B cell (primary cell): ENCODE measurements around the gene HS3ST5. TPM values are rescaled to one million over a fixed set of nuclear protein-coding genes. Genes with fewer than 3 reads are reported as not detected.

Experiments
- ATAC-seq: fragments of 200-7000 bp; cut with Tn5 transposase; one replicate; pipeline ENCODE4 v1.10.0; 2021; ENCODE audit warnings: low read depth, mild to moderate bottlenecking, moderate number of reproducible peaks, moderate library complexity
- CTCF ChIA-PET: fragments of 350-600 bp; sonication (Branson Sonifier 250); formaldehyde crosslinking; loops from one replicate; lab custom pipeline; 2021; ENCODE audit warnings: antibody characterized with exemption, inconsistent platforms; lab: Charles Lee
- POLR2A ChIA-PET: fragments of 350-600 bp; sonication (Branson Sonifier 250); formaldehyde crosslinking; loops from one replicate; lab custom pipeline; 2021; ENCODE audit warnings: antibody characterized with exemption; lab: Charles Lee
- DNase-seq: peaks from one replicate; pipeline ENCODE4 v3.0.0; 2013
- H2AFZ ChIP-seq: 2 replicates; pipeline ENCODE4 v1.6.1; 2012; ENCODE audit warnings: mild to moderate bottlenecking, low read depth, low read length; ENCODE audit not compliant: insufficient read depth, poor library complexity, severe bottlenecking
- H3K27ac ChIP-seq, 2 donors: 1 replicate in 1 of 2; 2 replicates in 1 of 2; pipeline ENCODE4 v1.5.1; 2012 to 2013; ENCODE audit warnings: low read length in 2 of 2, mild to moderate bottlenecking in 2 of 2, moderate library complexity in 1 of 2
- H3K27me3 ChIP-seq, 4 experiments: fragments of 200-600 bp in 1 of 4; sonication (generic) in 1 of 4; replicated peaks in 1 of 4; 1 replicate in 2 of 4; 2 replicates in 2 of 4; pipeline versions ENCODE4 v1.6.1 to v1.7.0; 2013 to 2016; ENCODE audit warnings: low read length in 3 of 4, mild to moderate bottlenecking in 2 of 4, mixed read lengths in 1 of 4, moderate library complexity in 1 of 4; ENCODE audit not compliant: insufficient read depth in 4 of 4, control insufficient read depth in 3 of 4; ENCODE audit errors: control extremely low read depth in 1 of 4
- H3K36me3 ChIP-seq, 2 experiments: replicated peaks in 1 of 2; 1 replicate in 1 of 2; 2 replicates in 1 of 2; pipeline versions ENCODE4 v1.6.1 to v1.7.1; 2013; ENCODE audit warnings: low read length in 1 of 2; ENCODE audit not compliant: insufficient read depth in 2 of 2, control insufficient read depth in 1 of 2; ENCODE audit errors: control extremely low read depth in 1 of 2, extremely low read depth in 1 of 2
- H3K4me1 ChIP-seq, 2 donors: fragments of 200-600 bp in 1 of 2; sonication (generic) in 1 of 2; 1 replicate in 1 of 2; 2 replicates in 1 of 2; pipeline versions ENCODE4 v1.5.1 to v1.6.1; 2013 to 2017; ENCODE audit warnings: low read length in 2 of 2; ENCODE audit not compliant: control insufficient read depth in 2 of 2, insufficient read depth in 2 of 2
- H3K4me2 ChIP-seq: replicated peaks from 2 replicates; pipeline ENCODE3; 2012; ENCODE audit warnings: mild to moderate bottlenecking, low read depth, low read length; ENCODE audit not compliant: poor library complexity, severe bottlenecking
- H3K4me3 ChIP-seq, 5 experiments: fragments of 200-600 bp in 1 of 5; sonication (generic) in 1 of 5; 1 replicate in 3 of 5; 2 replicates in 2 of 5; pipeline versions ENCODE4 v1.5.1 to v1.7.0; 2011 to 2016; ENCODE audit warnings: low read length in 4 of 5, mild to moderate bottlenecking in 4 of 5, low read depth in 2 of 5, control low read depth in 1 of 5, moderate library complexity in 1 of 5; ENCODE audit not compliant: insufficient read depth in 1 of 5; ENCODE audit errors: control extremely low read depth in 1 of 5, extremely low read depth in 1 of 5
- H3K79me2 ChIP-seq: fragments of 200-600 bp; sonication (generic); one replicate; pipeline ENCODE4 v1.6.0; 2016; ENCODE audit warnings: low read length; ENCODE audit not compliant: control insufficient read depth, insufficient read depth
- H3K9ac ChIP-seq: fragments of 200-600 bp; sonication (generic); 2 replicates; pipeline ENCODE4 v1.6.1; 2017; ENCODE audit warnings: mild to moderate bottlenecking, low read length, moderate library complexity
- H3K9me3 ChIP-seq, 3 donors: one replicate each; pipeline versions ENCODE4 v1.6.1 to v1.7.1; 2013; ENCODE audit warnings: low read length in 2 of 3; ENCODE audit not compliant: control insufficient read depth in 2 of 3, insufficient read depth in 1 of 3; ENCODE audit errors: control extremely low read depth in 1 of 3
- H4K20me1 ChIP-seq: 2 replicates; pipeline ENCODE4 v1.6.0; 2012; ENCODE audit warnings: mild to moderate bottlenecking, low read length; ENCODE audit not compliant: insufficient read depth, control insufficient read depth, poor library complexity, severe bottlenecking
- H3K27ac Mint-ChIP-seq: one replicate; pipeline ENCODE4 v1.8.0; 2021; ENCODE audit warnings: mixed read lengths
- H3K27me3 Mint-ChIP-seq: one replicate; pipeline ENCODE4 v1.8.0; 2021; ENCODE audit warnings: mixed read lengths
- H3K4me1 Mint-ChIP-seq: one replicate; pipeline ENCODE4 v1.8.0; 2021; ENCODE audit warnings: mixed read lengths
- H3K4me3 Mint-ChIP-seq: one replicate; pipeline ENCODE4 v1.8.0; 2021; ENCODE audit warnings: mixed read lengths
- H3K9me3 Mint-ChIP-seq: one replicate; pipeline ENCODE4 v1.8.0; 2022; ENCODE audit warnings: mixed read lengths; ENCODE audit not compliant: insufficient read depth
- EZH2 ChIP-seq: IDR thresholded peaks from 2 replicates; pipeline ENCODE4 v1.6.1; 2012; ENCODE audit warnings: borderline replicate concordance, low read depth, mild to moderate bottlenecking, moderate library complexity, low read length; ENCODE audit not compliant: insufficient read depth, poor library complexity, severe bottlenecking
- WGBS: methylation state at CpG from one replicate; pipeline ENCODE4 v1.1.5; 2013; ENCODE audit warnings: missing lambda C conversion rate; ENCODE audit not compliant: insufficient coverage; 5-methylcytosine and 5-hydroxymethylcytosine counted together
- intact Hi-C: fragments of 100-400 bp; cut with micrococcal nuclease; formaldehyde crosslinking; loops from one replicate; pipeline ENCODE4 v1.10.0; 2022
- polyA plus RNA-seq: library from polyadenylated mRNA; depleted of rRNA; stranded (reverse); fragments of >200 nt; gene quantifications from 2 replicates; pipeline ENCODE4 v1.2.3, GENCODE V29; 2012
- total RNA-seq, 2 donors: library from RNA; stranded (reverse); fragments of 120-200 nt in 1 of 2; gene quantifications; 1 replicate in 1 of 2; 2 replicates in 1 of 2; pipeline versions ENCODE4 v1.2.3 to v1.2.4, GENCODE V29; 2013 to 2022
- TF ChIP-seq, protein P1 (sequence below): fragments of 200-600 bp; IDR thresholded peaks from one replicate; pipeline ENCODE4 v1.8.0; 2022; ENCODE audit warnings: antibody characterized with exemption, mild to moderate bottlenecking

HS3ST5 gene
- total and polyA plus RNA-seq, 2 donors (not counting 1 experiment from before 2014, with no cell fraction given) = not detected

DNA sequence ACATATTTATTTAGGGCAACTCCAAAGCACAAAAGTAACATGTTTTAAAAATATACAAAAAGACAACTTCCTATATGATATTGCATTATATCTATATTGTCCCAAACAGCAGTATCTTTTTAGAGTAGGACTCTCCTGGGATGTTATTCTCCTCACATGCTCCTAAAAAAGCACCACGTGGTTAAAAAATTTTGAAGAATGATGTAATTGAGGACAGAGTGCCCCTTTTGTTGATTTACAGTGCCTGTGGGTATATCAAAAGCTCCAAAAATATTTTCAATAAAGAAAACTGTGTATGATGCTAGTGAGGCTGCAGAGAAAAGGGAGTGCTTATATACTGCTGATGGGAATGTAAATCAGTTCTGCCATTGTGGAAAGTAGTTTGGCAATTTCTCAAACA is 241.6 kb downstream of the HS3ST5 start:
- Histone ChIP-seq H3K79me2 (no peaks in the 10 kb centered on the region), H3K4me2 (no peak overlapping the region), H3K4me3 (no peak overlapping the region), H3K9me3 (no peaks in the 10 kb centered on the region), H3K27ac (no peak overlapping the region), H3K36me3 (no peaks in the 10 kb centered on the region), H3K4me1 (no peaks in the 10 kb centered on the region), H2AFZ (no peak overlapping the region), H4K20me1 (no peaks in the 10 kb centered on the region), H3K9ac (no peak overlapping the region), H3K27me3 (no peaks in the 10 kb centered on the region)
- no peak overlapping the region for H3K27ac Mint-ChIP-seq
- WGBS = no CpG with 5 or more reads among the region's 1 CpG
- H3K9me3 Mint-ChIP-seq = no peaks in the 10 kb centered on the region
- POLR2A ChIA-PET = no interaction called here
- H3K4me1 Mint-ChIP-seq = no peaks in the 10 kb centered on the region
- ATAC-seq (no peak), DNase-seq (no peak)
- H3K27me3 Mint-ChIP-seq = peaks cover 11% of the 10 kb centered on the region
- intact Hi-C loops = no loop called here
- TF ChIP-seq, protein P1, sequence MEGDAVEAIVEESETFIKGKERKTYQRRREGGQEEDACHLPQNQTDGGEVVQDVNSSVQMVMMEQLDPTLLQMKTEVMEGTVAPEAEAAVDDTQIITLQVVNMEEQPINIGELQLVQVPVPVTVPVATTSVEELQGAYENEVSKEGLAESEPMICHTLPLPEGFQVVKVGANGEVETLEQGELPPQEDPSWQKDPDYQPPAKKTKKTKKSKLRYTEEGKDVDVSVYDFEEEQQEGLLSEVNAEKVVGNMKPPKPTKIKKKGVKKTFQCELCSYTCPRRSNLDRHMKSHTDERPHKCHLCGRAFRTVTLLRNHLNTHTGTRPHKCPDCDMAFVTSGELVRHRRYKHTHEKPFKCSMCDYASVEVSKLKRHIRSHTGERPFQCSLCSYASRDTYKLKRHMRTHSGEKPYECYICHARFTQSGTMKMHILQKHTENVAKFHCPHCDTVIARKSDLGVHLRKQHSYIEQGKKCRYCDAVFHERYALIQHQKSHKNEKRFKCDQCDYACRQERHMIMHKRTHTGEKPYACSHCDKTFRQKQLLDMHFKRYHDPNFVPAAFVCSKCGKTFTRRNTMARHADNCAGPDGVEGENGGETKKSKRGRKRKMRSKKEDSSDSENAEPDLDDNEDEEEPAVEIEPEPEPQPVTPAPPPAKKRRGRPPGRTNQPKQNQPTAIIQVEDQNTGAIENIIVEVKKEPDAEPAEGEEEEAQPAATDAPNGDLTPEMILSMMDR = no peak
- TF ChIP-seq EZH2 = no peak
- no peak overlapping the region for H3K4me3 Mint-ChIP-seq
- CTCF ChIA-PET = no interaction called here

- intact Hi-C loops = no loop called here
- no peak overlapping the region for H3K27ac ChIP-seq
- H3K79me2 ChIP-seq = no peaks in the 10 kb centered on the region
- H2AFZ ChIP-seq = no peak overlapping the region
- Mint-ChIP-seq H3K27ac (no peak overlapping the region), H3K27me3 (peaks cover 6% of the 10 kb centered on the region), H3K4me1 (no peaks in the 10 kb centered on the region), H3K4me3 (no peak overlapping the region), H3K9me3 (no peaks in the 10 kb centered on the region)
- ChIA-PET POLR2A (no interaction called here), CTCF (interaction anchor here (1.9 kb wide), 1 partner anchor 8 kb away, joined by 4 read pairs; no protein-coding TSS in a partner anchor)
- H3K9me3 ChIP-seq = no peaks in the 10 kb centered on the region
- ATAC-seq (no peak), DNase-seq (no peak)
- H3K27me3 ChIP-seq = no peaks in the 10 kb centered on the region
- H3K4me2 ChIP-seq = no peak overlapping the region
- no peak overlapping the region for H3K4me3 ChIP-seq
- no peaks in the 10 kb centered on the region for H3K4me1 ChIP-seq
- TF ChIP-seq, protein P1 = no peak
- TF ChIP-seq EZH2 = no peak
- no peaks in the 10 kb centered on the region for H3K36me3 ChIP-seq
- 100% methylated on average over 1 of the region's 10 CpGs for WGBS
- no peak overlapping the region for H3K9ac ChIP-seq
- no peaks in the 10 kb centered on the region for H4K20me1 ChIP-seq
These were observed 242.4 kb downstream of the HS3ST5 start for GRCh38 chr6:114100215-114100994.
